ENCODE data around the gene LMBR1.

Gene LMBR1

DNA sequence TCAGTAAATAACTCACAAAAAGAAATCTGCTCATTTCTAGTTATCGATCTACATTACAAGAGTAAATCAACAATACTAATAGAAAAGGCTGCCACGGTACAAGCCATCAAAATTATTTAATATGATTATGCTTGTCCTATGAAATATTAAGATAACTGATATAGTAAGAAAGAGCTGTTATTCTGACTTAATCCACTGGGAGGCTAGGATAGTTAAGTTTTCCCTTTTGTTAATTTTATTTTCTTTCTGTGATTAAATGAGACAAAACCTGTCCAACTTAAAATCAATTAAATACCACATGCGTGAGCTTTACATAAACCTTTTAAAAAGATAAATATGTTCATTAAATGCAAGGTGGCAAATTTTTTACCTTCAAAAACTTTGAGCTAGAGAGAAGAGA lies 114.8 kb downstream of the LMBR1 start:
- Histone ChIP-seq H3F3A (ENCODE audit: control insufficient read depth, insufficient read depth) (peaks cover 12% of the 10 kb centered on the region; the same call in 1 of the 2 replicates), H3K9me3 (ENCODE audit: control insufficient read depth, insufficient read depth, low read length) (peaks cover 6% of the 10 kb centered on the region; the same call in 1 of the 2 replicates), H3K27me3 (ENCODE audit: control insufficient read depth, low read length) (no peaks in the 10 kb centered on the region), H3K79me2 (ENCODE audit: control insufficient read depth, low read length) (peaks cover 7% of the 10 kb centered on the region), H3K9me2 (replicated peaks; ENCODE audit: control insufficient read depth, low read length) (no peaks in the 10 kb centered on the region), H3K4me1 (ENCODE audit: control insufficient read depth, low read length) (peaks cover 39% of the 10 kb centered on the region), H3K4me3 (ENCODE audit: low read length) (no peak overlapping the region), H3K27ac (ENCODE audit: low read depth, low read length) (no peak overlapping the region), H3K36me3 (ENCODE audit: control insufficient read depth, low read length) (peaks cover 16% of the 10 kb centered on the region), H3K4me2 (ENCODE audit: low read length) (no peak overlapping the region), H4K20me1 (ENCODE audit: control insufficient read depth, insufficient read depth, low read depth, low read length) (no peaks in the 10 kb centered on the region)
- TF ChIP-seq EZH2phosphoT487 (IDR thresholded peaks at IDR 0.05; ENCODE audit: borderline replicate concordance, low read length): no peak
- TF ChIP-seq, protein P1, sequence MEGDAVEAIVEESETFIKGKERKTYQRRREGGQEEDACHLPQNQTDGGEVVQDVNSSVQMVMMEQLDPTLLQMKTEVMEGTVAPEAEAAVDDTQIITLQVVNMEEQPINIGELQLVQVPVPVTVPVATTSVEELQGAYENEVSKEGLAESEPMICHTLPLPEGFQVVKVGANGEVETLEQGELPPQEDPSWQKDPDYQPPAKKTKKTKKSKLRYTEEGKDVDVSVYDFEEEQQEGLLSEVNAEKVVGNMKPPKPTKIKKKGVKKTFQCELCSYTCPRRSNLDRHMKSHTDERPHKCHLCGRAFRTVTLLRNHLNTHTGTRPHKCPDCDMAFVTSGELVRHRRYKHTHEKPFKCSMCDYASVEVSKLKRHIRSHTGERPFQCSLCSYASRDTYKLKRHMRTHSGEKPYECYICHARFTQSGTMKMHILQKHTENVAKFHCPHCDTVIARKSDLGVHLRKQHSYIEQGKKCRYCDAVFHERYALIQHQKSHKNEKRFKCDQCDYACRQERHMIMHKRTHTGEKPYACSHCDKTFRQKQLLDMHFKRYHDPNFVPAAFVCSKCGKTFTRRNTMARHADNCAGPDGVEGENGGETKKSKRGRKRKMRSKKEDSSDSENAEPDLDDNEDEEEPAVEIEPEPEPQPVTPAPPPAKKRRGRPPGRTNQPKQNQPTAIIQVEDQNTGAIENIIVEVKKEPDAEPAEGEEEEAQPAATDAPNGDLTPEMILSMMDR (IDR thresholded peaks at IDR 0.05; ENCODE audit: low read depth, low read length, poor library complexity, severe bottlenecking): peak; percentile 30

DNA sequence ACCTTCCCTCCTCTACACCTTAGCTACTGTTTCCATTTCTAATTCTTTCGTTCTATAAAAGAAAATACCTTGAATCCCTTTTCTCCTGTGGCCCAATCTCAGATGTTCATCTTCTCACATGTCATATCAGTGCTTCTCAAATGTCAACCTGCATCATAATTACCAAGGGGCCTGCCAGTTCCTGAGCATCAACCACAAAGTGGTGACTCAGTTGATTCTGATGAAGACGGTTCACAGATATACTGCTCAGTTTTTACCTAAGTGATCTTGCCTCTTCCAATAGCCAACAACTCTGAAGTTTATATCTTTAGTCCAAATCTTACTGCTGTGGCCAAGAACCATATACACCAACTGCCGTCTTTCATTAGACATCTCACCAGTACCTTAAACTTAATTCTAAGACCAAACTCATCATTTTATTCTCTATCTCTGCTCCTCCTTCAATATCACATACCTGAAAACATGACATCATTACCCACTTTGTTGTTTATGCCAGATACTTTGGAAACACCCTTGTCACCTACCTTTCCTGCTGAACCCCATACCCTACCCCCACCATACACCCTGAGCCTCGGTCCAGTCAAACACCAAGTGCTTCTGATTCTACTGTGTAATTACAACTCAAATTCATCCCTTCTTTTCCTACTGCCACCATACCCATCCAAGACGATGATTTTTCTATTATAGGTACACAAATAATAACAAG lies 115.5 kb downstream of the LMBR1 start:
- Histone ChIP-seq H3K4me2 (ENCODE audit: low read length) (no peak overlapping the region), H3K9me3 (ENCODE audit: control insufficient read depth, insufficient read depth, low read length) (peaks cover 6% of the 10 kb centered on the region; the same call in 1 of the 2 replicates), H3K9me2 (replicated peaks; ENCODE audit: control insufficient read depth, low read length) (no peaks in the 10 kb centered on the region), H3K27me3 (ENCODE audit: control insufficient read depth, low read length) (no peaks in the 10 kb centered on the region), H3K36me3 (ENCODE audit: control insufficient read depth, low read length) (peaks cover 13% of the 10 kb centered on the region), H3K27ac (ENCODE audit: low read depth, low read length) (no peak overlapping the region), H3K4me1 (ENCODE audit: control insufficient read depth, low read length) (peaks cover 46% of the 10 kb centered on the region), H4K20me1 (ENCODE audit: control insufficient read depth, insufficient read depth, low read depth, low read length) (no peaks in the 10 kb centered on the region), H3K79me2 (ENCODE audit: control insufficient read depth, low read length) (peaks cover 9% of the 10 kb centered on the region), H3F3A (ENCODE audit: control insufficient read depth, insufficient read depth) (peaks cover 12% of the 10 kb centered on the region; the same call in 1 of the 2 replicates), H3K4me3 (ENCODE audit: low read length) (no peak overlapping the region)
- TF ChIP-seq, protein P1 (IDR thresholded peaks at IDR 0.05; ENCODE audit: low read depth, low read length, poor library complexity, severe bottlenecking): no peak
- TF ChIP-seq EZH2phosphoT487 (IDR thresholded peaks at IDR 0.05; ENCODE audit: borderline replicate concordance, low read length): no peak

DNA sequence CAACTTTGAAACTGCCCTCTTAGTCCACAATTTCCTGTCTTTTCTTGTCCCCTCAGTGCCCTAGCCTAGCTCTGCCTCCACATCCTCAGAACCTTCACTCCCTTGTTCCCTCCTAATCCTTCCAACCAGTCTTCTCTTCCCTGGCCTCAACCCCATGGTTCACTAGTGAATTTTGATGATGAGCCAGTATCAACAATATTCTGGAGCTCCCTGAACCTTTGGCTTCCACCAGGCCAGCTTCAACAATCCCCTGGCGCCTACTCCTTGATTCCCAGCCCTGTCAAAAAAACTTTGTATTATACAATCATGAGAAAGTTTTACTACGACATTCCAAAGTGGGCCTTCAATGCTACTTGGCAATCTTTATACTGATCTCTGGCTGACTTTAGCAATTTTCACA lies 116.5 kb downstream of the LMBR1 start:
- no peak overlapping the region for H3K27ac ChIP-seq (ENCODE audit: low read depth, low read length)
- no peak overlapping the region for H3K4me3 ChIP-seq (ENCODE audit: low read length)
- H3F3A ChIP-seq (ENCODE audit: control insufficient read depth, insufficient read depth): peaks cover 12% of the 10 kb centered on the region; the same call in 1 of the 2 replicates
- H3K79me2 ChIP-seq (ENCODE audit: control insufficient read depth, low read length): peaks cover 13% of the 10 kb centered on the region
- peaks cover 8% of the 10 kb centered on the region for H3K36me3 ChIP-seq (ENCODE audit: control insufficient read depth, low read length)
- H3K27me3 ChIP-seq (ENCODE audit: control insufficient read depth, low read length): no peaks in the 10 kb centered on the region
- no peaks in the 10 kb centered on the region for H3K9me2 ChIP-seq (replicated peaks; ENCODE audit: control insufficient read depth, low read length)
- H3K4me1 ChIP-seq (ENCODE audit: control insufficient read depth, low read length): peaks cover 45% of the 10 kb centered on the region
- TF ChIP-seq, protein P1 (IDR thresholded peaks at IDR 0.05; ENCODE audit: low read depth, low read length, poor library complexity, severe bottlenecking): no peak
- TF ChIP-seq EZH2phosphoT487 (IDR thresholded peaks at IDR 0.05; ENCODE audit: borderline replicate concordance, low read length): no peak
- no peaks in the 10 kb centered on the region for H4K20me1 ChIP-seq (ENCODE audit: control insufficient read depth, insufficient read depth, low read depth, low read length)
- no peak overlapping the region for H3K4me2 ChIP-seq (ENCODE audit: low read length)
- peaks cover 6% of the 10 kb centered on the region; the same call in 1 of the 2 replicates for H3K9me3 ChIP-seq (ENCODE audit: control insufficient read depth, insufficient read depth, low read length)

Measured in DOHH2 (cell line).